ENCODE data around the gene HBB. TPM values are rescaled to one million over a fixed set of nuclear protein-coding genes. Genes with fewer than 3 reads are reported as not detected.
A peak's percentile ranks its signal among the peaks of the same experiment; 100 is the strongest.

The HBB gene
- total and polyA plus RNA-seq, 2 of the 4 experiments (the other 2 are of a cell fraction) = 0.24 TPM; not detected in 1

DNA sequence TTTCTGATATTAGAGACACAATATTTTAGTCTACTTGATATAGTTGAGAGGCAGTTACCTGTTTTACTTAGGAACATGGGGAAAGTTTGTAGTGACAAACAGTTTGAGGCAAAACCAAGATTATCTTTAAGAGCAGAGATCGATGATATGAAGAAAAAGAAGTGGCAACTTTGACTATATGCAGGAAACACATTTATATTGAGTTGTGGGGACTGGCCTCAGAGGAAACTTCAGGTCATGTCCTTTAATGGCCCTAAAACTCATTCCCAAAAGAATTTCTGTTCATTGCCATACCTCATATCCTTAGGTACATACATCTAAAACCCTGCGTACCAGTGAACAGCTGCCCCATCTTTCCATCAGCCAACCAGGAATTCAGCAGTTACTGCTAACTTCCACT, 18.3 kb upstream of the HBB start:
- no peak overlapping the region for H3K4me3 ChIP-seq (ENCODE audit: insufficient read depth, low read depth, low read length)
- in situ Hi-C loops (cut with MboI; ENCODE audit: low sequenced_read_pairs) (no loop called here), intact Hi-C loops (cut with micrococcal nuclease) (no loop called here), dilution Hi-C loops (cut with HindIII; ENCODE audit: low sequenced_read_pairs, unreplicated experiment) (no loop called here)
- no peak overlapping the region for H2BK20ac ChIP-seq (ENCODE audit: low read depth, low read length)
- H4K5ac ChIP-seq (ENCODE audit: low read depth, low read length) = no peak overlapping the region
- no peak overlapping the region for H4K91ac ChIP-seq (ENCODE audit: insufficient read depth, low read depth, low read length)
- H2AK5ac ChIP-seq (ENCODE audit: low read depth, low read length) = no peak overlapping the region
- no peak overlapping the region for H2AK9ac ChIP-seq (replicated peaks; ENCODE audit: low read depth, low read length, poor library complexity)
- H3K18ac ChIP-seq (ENCODE audit: low read depth, low read length) = no peak overlapping the region
- H3K23ac ChIP-seq (ENCODE audit: low read depth, low read length) = no peak overlapping the region
- no peak overlapping the region for H3K56ac ChIP-seq (ENCODE audit: extremely low read depth, insufficient read depth, low read length)
- H2AFZ ChIP-seq (replicated peaks; ENCODE audit: low read length, poor library complexity) = no peak overlapping the region
- H2BK15ac ChIP-seq (ENCODE audit: low read depth, low read length) = peak overlapping the region; percentile 20; the same call in 1 of the 3 replicates
- no peaks in the 10 kb centered on the region for H3K79me1 ChIP-seq (ENCODE audit: low read depth in 1 of 2, low read length in 2 of 2)
- no peak overlapping the region for H3K27ac ChIP-seq (ENCODE audit: insufficient read depth, low read length)
- H3K4ac ChIP-seq (ENCODE audit: low read depth, low read length) = no peak overlapping the region
- no peaks in the 10 kb centered on the region for H4K20me1 ChIP-seq (ENCODE audit: insufficient read depth, low read length)
- TF ChIP-seq MAFK (IDR thresholded peaks at IDR 0.05; ENCODE audit: low read depth, low read length) (no peak), RCOR1 (IDR thresholded peaks at IDR 0.05; ENCODE audit: insufficient replicate concordance, low read length) (no peak), NFE2L2 (IDR thresholded peaks at IDR 0.05; ENCODE audit: low read depth, low read length) (no peak), FOS (IDR thresholded peaks at IDR 0.05; ENCODE audit: low read depth, low read length) (no peak), RAD21 (IDR thresholded peaks at IDR 0.05; ENCODE audit: low read length) (no peak), SMC3 (IDR thresholded peaks at IDR 0.05; ENCODE audit: low read depth, low read length) (no peak), MAZ (IDR thresholded peaks at IDR 0.05; ENCODE audit: borderline replicate concordance, low read depth, low read length) (no peak), MXI1 (IDR thresholded peaks at IDR 0.05; ENCODE audit: borderline replicate concordance, low read depth, low read length) (no peak), CHD1 (IDR thresholded peaks at IDR 0.05; ENCODE audit: low read depth, low read length) (no peak), CEBPB (IDR thresholded peaks at IDR 0.05; ENCODE audit: low read depth, low read length) (no peak), POLR2A (IDR thresholded peaks at IDR 0.05; ENCODE audit: low read depth, low read length) (no peak), RFX5 (IDR thresholded peaks at IDR 0.05; ENCODE audit: low read depth, low read length) (no peak), BHLHE40 (IDR thresholded peaks at IDR 0.05; ENCODE audit: low read depth, low read length) (no peak)
- TF ChIP-seq, protein P1, sequence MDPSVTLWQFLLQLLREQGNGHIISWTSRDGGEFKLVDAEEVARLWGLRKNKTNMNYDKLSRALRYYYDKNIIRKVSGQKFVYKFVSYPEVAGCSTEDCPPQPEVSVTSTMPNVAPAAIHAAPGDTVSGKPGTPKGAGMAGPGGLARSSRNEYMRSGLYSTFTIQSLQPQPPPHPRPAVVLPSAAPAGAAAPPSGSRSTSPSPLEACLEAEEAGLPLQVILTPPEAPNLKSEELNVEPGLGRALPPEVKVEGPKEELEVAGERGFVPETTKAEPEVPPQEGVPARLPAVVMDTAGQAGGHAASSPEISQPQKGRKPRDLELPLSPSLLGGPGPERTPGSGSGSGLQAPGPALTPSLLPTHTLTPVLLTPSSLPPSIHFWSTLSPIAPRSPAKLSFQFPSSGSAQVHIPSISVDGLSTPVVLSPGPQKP (IDR thresholded peaks at IDR 0.05; ENCODE audit: borderline replicate concordance, low read depth, low read length) = no peak
- TF ChIP-seq, protein P2, sequence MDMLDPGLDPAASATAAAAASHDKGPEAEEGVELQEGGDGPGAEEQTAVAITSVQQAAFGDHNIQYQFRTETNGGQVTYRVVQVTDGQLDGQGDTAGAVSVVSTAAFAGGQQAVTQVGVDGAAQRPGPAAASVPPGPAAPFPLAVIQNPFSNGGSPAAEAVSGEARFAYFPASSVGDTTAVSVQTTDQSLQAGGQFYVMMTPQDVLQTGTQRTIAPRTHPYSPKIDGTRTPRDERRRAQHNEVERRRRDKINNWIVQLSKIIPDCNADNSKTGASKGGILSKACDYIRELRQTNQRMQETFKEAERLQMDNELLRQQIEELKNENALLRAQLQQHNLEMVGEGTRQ (IDR thresholded peaks at IDR 0.05; ENCODE audit: low read depth, low read length) = no peak
- TF ChIP-seq, protein P3, sequence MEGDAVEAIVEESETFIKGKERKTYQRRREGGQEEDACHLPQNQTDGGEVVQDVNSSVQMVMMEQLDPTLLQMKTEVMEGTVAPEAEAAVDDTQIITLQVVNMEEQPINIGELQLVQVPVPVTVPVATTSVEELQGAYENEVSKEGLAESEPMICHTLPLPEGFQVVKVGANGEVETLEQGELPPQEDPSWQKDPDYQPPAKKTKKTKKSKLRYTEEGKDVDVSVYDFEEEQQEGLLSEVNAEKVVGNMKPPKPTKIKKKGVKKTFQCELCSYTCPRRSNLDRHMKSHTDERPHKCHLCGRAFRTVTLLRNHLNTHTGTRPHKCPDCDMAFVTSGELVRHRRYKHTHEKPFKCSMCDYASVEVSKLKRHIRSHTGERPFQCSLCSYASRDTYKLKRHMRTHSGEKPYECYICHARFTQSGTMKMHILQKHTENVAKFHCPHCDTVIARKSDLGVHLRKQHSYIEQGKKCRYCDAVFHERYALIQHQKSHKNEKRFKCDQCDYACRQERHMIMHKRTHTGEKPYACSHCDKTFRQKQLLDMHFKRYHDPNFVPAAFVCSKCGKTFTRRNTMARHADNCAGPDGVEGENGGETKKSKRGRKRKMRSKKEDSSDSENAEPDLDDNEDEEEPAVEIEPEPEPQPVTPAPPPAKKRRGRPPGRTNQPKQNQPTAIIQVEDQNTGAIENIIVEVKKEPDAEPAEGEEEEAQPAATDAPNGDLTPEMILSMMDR (conservative IDR thresholded peaks at IDR 0.05; ENCODE audit: low read depth, low read length) = no peak
- H3K9me3 ChIP-seq (ENCODE audit: control insufficient read depth, insufficient read depth, low read length) = no peaks in the 10 kb centered on the region
- no TSS peak for BruUV-seq (replicated peaks)
- no peak overlapping the region for H3K9ac ChIP-seq (ENCODE audit: low read depth, low read length)
- H3K27me3 ChIP-seq (ENCODE audit: control insufficient read depth, insufficient read depth, low read length) = no peaks in the 10 kb centered on the region
- H3K4me2 ChIP-seq (ENCODE audit: low read depth, low read length) = no peak overlapping the region
- DNase-seq (no peak), ATAC-seq (ENCODE audit: low read depth) (no peak)
- no peak overlapping the region for H3K14ac ChIP-seq (replicated peaks; ENCODE audit: low read depth, low read length)
- H3K4me1 ChIP-seq (ENCODE audit: control insufficient read depth, insufficient read depth, low read length) = peaks cover 2% of the 10 kb centered on the region; the same call in 1 of the 2 replicates
- no peaks in the 10 kb centered on the region for H3K36me3 ChIP-seq (ENCODE audit: control insufficient read depth, insufficient read depth, low read length)
- H2BK120ac ChIP-seq (ENCODE audit: low read depth, low read length) = 0 out of 2 replicates have a peak overlapping the region, but pooled peaks have one; percentile 19
- no peak overlapping the region for H2BK5ac ChIP-seq (ENCODE audit: low read depth, low read length, poor library complexity, severe bottlenecking)
- CTCF ChIA-PET = no interaction called here
- WGBS, 2 experiments (ENCODE audit: extremely low coverage in 2 of 2, insufficient read length in 1 of 2) = no CpG with 5 or more reads among the region's 2 CpGs
- POLR2A ChIA-PET (ENCODE audit: unreplicated experiment) = no interaction called here
- peaks cover 7% of the 10 kb centered on the region; the same call in 1 of the 2 replicates for H3K9me1 ChIP-seq (ENCODE audit: insufficient read depth, low read length)
- no peak overlapping the region for H4K8ac ChIP-seq (ENCODE audit: low read depth in 2 of 2, low read length in 2 of 2)
